ENCODE results near the gene KL. TPM values are rescaled to one million over a fixed set of nuclear protein-coding genes. Genes with fewer than 3 reads are reported as not detected.

KL gene
- total RNA-seq, 1 experiment from 2014 or later, result not detected

DNA sequence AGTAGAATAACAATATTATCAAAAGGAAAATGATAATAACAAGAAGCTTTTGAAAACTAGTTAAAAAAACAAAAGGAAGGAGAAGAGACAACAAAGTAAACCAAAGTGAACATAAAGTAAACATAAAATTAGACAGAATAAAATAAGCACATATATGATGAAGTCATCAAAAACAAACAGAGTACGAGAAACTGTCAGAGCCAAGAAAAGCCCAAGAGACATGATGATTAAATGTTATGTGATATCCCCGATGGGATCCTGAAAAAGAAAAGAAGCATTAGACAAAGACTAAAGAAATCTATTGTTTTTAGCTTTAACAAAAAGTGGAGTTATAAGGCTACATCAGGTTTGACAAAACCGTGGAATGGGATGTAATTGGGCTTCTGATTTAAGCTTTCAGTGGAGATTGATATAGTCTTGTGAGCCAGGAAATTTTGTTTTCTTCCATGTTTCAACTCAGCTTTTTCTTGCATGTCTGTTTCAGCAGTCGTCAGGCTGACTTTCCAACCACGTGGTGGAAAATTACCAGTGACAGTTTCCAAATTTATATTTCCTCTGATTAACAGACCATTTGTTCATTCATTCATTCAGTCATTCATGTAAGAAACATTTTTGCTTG, 64.9 kb downstream of the KL start:
- no peak for DNase-seq (ENCODE audit: low spot score)

DNA sequence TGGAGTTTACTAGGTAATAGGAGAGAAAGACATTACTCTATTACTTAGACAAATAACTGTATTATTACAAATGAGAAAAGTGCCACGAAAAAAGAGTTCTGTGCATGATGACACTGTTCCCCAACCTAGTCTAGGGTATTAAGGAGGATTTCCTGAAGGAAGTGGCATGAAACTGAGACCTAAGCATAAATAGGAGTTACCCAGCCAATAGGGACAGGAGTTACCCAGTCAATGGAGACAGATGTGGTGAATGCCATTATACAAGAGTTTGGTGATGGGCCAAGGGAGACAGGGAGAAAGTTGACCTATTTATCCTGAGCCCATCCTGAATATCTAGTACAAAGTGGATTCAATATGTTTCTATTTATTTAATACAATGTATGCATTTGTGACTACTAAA, 65.4 kb downstream of the KL start:
- no peak for DNase-seq (ENCODE audit: low spot score)

DNA sequence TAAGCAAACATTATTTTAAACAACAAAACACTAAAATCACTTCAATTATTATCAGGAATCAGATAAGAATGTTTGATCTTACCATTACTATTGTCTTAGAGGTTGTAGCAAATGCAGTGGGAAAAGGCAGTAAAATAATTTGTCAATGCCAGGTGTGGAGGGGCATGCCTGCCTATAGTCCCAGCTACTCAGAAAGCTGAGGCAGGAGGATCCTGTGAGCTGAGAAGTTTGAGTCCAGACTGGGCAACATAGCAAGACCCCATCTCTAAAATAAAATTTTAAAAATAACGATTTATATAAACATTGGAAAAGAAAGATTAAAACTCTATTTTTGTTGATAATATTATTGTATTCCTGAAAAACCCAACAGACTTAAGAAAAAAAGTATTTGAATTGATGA, 66.8 kb downstream of the KL start:
- no peak for DNase-seq (ENCODE audit: low spot score)

DNA sequence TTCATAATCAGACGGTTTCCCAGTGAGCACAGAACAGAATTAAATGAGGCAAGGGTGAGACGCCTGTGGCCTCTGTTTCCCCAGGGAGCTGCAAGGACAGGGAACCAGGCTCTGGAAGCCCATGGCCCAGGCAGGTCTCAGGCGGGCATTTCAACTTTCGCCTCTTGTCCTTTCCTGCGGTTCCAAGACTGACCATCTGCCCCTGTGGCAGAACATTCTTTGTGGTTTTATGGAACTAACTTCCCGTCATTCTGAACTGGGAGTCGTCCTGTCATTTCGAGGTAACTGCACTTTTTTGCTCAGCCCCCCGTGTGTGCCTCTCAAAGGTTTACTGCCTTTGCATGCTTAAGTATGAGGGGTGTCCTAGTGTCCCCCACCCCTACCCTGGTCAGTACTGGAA, 70.9 kb downstream of the KL start:
- peak; percentile 43 for DNase-seq (ENCODE audit: low spot score)

DNA sequence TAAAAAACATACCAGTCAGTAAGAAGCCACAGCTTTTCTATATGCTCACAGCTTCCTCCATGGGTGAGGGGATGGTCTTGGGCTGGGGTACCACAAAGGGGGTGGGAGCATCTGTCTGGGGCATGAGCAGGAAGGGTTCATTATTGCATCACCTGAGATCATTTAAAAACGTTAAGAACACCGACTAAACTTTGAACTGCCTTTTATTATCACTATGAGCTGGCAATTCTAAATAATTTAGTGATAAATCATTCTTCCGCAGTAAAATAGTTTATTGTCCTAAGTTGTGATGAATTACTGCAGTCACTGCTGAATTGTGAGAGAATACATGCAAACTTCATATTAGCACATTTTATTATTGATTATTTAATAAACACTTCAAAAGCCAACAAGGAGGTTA, 71.6 kb downstream of the KL start:
- DNase-seq (ENCODE audit: low spot score), result no peak

DNA sequence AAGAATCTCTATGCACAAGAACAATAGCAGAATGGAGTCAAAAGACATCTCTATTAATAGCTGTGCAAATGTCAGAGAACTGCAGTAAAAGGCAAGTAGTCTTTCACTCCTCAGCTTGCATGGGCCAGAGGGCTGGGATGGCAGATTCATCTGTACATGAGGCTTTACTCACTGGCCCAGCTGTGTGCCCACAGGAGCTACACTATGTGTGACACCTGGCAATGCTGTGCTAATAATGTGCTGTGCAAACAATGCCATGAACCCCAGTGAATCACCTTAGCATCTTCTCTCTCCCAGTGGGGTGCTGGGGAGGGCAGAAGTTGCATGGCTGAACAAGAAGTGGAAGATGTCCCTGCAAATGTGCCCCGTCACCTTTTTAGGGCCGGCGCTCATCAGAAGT, 73.1 kb downstream of the KL start:
- no peak for DNase-seq (ENCODE audit: low spot score)

DNA sequence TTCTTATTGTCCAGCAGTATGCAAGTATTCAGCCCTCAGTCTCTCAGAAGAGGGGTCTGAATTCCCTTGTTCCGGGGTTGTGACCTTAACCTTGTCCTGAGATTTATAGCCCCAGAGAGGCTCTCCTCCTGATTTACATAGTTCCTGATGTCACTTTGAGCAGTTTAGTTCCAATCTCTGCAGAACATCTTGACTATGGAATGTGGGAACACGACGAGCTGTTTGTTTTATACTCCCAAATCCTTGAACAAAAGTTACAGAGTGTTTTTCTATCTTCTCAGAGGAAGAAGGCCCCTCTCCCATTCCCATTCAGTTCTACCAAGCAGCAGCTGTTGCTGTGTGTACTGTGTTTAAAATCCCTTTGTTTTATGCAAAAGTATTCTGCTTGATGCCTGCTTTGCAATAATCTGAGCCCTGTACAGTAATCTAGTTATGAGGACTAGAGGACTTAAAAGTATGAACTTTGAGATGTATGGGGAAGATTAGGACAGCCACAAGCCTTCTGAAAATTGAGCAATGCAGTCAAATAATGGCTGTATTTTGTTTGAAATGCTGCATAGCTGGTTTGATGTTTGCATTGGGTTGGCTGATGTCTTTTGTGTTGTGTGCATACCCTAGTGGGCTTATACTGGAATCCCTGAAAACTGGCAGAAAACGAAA, 74.7 kb downstream of the KL start:
- no peak for DNase-seq (ENCODE audit: low spot score)

DNA sequence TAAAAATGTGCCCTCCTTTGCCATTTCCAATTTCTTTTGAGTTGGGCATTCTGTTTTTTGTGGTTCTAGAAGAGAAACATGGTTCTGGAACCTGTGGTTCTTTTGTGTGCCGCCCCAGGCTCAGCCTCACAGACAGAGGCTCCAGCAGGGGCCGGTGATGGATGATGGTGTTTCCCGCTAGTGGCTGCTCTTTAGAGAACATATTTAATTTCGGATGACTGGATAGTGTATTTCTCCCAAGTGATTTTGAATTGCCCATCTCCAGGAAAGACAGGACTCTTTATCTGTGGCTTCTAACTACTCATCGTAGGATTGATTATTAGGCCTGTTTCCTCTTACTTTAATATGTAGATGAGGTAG, 75.2 kb downstream of the KL start:
- no peak for DNase-seq (ENCODE audit: low spot score)

DNA sequence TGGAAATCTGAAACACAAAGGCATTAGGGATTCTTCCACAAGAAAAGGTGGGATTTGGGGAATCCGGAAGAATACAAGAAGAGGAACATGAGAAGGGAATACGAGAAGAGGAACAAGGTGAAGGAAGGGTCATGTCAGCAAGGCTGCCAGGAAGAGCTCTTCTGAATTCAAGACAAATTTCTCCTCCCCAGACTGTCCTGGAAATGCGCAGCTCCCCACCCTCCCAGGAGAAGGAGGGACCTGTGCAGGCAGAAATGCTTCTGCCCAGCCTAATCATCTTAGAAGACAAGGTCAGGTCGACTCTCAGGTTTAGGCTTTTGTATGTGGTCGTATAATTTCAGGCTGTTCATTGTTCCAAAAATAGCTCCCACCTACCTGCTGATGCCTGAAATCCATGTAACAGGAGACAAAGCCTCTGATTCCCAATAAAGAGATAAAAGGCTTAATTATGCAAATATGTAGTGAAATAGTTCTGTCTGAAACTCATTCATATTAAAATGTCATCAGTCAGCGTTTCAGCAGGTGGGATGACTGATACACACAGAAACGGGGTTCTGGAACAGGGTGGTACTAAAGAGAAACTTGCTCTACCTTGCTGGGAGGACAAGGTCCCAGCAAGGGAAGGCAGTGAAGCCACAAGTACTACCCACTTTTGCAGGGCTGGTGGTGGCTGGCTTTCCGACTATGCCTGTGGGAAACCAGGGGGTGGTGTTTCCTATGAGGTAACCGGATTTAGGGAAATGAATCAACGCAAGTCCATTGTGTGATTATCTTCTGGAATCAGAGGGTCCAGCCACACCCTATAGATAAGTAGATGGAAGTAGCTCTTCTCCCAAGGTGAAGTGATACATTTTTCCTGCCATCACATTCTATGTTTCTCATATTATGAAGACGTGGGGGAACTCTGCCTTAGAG, 76.1 kb downstream of the KL start:
- DNase-seq (ENCODE audit: low spot score), result no peak

DNA sequence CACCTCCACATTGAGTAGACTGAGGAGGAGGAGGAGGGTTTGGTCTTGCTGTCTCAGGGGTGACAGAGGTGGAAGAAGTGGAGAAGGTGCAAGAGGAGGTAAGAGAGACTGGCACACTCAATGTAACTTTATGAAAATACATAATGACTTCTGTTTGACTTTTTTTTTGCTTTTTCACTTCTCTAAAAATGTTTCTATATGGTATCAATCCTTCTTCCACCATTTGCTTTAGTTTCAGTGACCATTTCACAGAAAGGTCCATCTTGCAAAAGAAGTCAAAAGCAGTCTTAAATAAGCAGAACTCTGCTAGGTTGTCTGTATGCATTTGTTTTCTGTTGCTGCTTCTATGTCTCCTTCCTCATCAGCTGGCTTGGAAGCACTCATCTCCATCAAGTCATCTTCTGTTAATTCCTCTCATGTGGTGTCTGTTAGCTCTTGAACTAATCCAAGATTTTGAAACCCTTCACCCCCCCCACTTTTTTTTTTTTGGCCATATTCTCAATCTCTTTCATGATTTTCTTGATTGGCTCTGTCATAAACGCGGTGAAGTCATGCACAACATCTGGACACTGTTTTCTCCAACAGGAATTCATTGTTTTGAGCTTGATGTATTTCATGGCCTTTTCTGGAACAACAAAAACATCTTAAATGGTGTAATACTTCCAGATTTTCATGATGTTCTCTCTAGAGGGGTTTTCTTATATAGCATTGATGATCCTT, 80.8 kb downstream of the KL start:
- no peak for DNase-seq (ENCODE audit: low spot score)

DNA sequence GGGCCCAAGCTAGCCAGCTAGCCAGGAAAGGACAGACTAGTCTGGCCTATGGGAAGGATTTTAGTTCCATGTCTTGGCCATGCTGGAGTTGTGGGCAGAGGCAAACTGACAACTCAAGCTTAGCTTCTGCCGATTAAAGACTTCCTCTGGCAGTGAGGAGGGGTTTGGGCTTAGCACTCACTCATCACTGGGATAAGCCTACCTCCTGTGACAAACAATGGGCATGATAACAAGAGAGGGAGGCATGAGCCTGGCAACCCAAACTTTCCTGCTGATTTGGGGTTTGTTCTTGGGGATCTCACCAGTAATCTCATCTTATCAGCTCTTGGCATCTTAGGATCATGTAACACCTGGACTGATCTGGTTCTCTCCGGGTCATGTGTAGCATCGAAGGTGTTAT, 83.6 kb downstream of the KL start:
- DNase-seq (ENCODE audit: low spot score), result no peak

DNA sequence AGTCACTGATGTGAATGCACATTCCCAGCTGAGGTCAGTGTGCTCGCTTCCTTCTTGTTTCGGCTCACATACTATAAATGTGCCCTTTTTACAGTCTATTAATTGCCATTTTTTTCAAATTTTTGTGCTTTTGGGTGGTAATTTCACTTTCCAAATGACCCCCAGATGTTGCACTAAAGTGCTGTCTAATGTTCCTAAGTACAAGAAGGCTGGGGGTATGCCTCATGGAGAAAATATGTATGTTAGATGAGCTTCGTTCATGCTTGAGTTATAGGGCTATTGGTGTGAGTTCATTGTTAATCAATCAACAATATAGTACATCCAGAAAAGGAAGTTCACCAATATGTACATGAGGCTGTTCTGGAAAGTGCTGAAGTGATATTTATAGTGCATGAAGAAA, 84.7 kb downstream of the KL start:
- no peak for DNase-seq (ENCODE audit: low spot score)

DNA sequence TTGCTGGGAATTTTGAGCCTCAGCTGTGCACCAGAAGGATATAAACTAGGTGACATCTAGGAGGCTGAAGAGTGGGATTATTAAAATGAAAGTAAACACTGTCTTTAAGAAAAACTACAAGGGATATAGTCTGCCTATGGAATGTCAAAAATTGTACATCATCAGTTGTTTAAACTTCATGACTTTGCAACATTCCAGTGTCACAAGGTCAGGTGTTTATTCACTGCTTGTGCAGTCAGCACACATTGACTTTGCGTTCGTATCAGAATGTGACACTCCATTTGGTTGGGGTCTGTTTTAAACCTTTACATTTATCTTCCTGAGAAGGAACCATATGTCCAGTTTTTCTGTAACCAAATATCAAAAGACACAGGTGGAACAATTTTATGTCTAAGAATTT, 85.6 kb downstream of the KL start:
- DNase-seq (ENCODE audit: low spot score), result no peak

DNA sequence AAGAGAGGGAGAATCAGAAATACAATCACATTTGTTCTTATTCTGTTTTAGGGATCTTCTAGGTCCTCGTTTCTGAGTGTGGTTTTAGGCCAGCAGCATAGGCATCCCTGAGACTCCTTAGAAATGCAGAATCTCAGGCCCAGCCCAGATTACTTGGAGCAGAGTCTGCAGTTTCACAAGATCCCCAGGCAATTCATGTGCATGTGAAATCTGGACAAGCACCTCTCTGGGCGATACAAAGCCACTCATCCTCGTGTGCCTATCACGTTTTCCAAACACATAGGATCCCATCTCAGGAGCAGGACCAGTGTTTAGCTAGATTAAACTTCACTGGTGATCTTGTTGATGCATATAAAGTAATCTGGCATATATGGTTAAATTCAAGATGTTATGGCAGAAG, 87.2 kb downstream of the KL start:
- no peak for DNase-seq (ENCODE audit: low spot score)

DNA sequence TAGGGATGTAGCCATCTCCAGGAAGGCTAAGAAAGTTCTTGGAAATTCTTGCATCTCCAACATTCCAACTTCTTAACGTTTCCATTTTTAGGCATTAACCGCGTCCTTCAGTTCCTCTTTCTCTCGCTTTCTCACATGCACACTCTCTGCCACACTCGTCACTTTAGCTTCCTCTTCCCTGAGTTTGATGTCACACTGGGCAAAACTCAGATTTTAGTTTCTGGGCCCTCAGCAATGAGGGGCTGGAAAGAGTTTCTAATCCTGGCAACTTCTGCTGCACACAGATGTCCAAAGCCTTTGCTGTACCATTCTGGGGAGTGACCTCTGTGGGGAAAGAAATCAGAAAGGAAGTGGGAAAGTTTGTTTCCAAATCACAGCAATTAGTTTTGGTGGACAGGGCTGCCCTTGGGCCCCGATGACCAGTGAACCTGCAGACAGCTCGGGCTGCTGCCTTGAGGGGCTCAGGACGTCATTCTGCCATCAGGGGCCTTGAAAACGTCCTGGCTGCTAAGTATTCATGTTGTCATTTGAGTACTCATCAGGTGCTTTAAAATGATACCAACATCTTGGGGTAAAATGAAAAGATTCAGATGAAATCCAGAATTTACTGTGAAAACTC, 89.3 kb downstream of the KL start:
- no peak for DNase-seq (ENCODE audit: low spot score)

DNA sequence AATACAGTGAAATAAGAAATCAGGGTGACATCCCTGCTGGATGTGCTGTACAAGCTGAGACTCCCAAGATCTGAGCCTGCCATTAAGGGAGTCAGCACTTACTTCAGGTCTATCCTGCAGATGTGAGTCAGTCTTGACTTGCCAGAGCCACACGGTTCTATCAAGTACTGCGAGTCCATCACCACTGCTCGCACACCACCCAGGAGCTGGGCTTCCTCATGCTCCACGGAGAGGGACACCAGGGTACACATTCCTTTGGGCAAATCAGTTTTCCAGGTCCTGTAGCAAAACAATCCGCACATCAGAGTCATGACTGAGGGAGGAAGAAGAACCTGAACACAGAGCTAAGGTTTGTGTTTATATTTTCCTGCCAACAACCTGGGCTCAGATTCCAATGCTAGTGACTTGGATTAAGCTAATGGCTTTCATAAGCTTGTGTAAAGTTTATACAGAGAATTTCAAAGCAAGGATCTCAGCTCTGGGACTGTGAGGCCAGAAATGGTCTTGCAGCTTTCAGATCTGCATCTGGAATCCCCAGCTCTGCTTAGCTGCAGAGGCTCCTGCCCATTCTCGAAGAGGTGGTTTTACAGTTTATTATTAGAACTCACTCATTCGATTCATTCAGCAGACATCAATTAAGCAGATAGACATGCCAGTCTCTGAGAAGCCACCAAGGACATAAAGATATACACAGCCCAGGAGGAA, 90.6 kb downstream of the KL start:
- DNase-seq (ENCODE audit: low spot score), result no peak

DNA sequence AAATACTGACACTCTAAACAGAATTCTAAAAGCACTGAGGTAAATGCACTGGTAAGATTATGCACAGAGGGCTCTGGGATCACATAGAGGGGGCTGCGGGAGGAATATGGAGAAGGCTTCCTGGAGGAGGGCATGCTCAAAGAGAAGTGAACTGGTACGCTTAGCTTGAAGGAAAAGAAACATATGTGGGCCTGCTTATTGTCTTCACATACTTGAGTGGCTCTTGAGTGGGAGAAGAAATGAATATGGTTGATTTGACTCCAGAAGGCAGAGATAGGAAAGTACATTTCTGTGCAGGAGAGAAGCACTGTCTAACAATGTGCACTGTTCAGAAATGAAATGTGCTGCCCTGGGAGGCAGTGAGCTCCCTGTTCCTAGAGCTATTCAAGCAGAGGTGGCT, 91.1 kb downstream of the KL start:
- no peak for DNase-seq (ENCODE audit: low spot score)

DNA sequence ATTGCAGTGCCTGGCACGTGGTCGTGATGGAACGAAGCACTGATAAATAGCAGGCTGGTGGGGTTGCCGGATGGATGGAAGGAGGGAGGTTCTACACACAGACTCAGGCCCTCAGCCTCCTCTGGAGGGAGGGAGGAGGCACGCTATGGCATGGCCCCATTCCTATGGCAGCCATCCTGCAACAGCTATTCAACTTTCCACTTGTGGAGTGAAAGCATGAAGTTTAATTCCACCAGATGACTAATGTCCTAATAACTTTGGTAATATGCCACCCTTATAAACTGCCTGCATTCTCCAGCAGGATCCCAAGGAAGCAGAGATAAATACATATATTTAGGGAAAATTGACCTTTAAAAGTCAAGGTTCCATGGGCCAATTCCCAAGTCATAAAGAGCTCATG, 92.4 kb downstream of the KL start:
- DNase-seq (ENCODE audit: low spot score), result no peak

DNA sequence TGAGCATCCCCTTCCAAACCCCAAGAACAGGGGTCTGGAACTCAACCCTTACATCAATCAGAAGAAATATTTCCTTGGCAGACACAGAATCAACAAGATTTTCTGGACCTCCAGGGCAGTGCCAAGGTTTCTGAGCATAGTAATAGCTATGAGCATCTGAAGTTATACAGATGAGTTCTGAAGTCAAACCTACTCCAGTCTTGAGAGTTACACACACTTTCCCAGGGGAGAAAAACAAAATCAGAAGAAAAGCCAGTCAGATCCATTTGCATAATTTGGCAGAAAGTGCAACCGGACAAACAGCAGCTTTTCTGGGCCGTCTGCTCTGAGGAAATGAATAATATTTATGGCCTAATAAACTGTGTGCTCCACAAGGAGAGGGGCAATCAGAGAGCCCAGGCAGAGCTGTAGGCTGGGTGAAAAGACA, 93.1 kb downstream of the KL start:
- DNase-seq (ENCODE audit: low spot score), result no peak

DNA sequence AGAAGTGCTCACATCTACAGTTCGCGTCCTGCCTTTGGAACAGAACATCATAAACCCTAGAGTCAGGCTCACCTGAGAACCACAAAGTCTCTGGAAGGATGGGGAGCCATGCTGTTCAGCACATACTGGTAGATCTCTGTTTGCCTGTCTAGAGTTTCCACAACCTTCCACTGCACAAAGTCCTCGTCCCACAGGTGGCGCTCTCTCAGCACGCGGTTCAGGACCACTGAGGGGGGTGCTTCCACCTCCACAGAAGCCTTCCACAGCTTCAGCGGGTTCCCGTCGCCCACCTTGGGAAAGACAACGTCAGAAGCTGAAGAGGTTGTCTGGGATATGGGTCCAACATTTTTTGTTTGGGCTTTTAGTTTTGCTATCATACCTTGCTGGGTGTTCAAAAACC, 93.6 kb downstream of the KL start:
- DNase-seq (ENCODE audit: low spot score), result no peak

DNA sequence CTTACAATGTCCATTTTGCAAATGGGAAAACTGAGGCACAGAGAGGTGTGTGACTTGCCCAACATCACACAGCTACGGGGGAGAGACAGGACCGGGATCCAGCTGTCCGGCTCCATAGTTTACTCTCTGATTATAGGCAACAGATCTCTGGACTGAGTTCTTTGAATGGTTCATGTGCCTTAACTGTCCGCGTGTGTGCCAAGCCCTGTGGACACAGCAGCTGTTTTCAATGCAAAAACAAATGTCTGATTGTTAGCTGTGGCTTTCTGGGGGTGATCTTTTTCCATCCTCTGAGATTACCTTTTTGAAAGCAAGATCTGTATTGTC, 94.1 kb downstream of the KL start:
- DNase-seq (ENCODE audit: low spot score), result no peak
